Trophoblast cell (in vitro differentiated cells and primary cell): Measurements from ENCODE around the gene METRNL.
"Not testable (repeated sequence)": the region's sequence is repeated elsewhere in the genome, so short reads cannot be mapped to it uniquely, and the experiment has no call there.

Experiments
- DNase-seq, 2 donors: peaks; one replicate each; pipeline ENCODE4 v3.0.0-alpha.2; 2016
- H2AFZ ChIP-seq: 2 replicates; pipeline ENCODE4 v1.6.1; 2013; ENCODE audit warnings: low read length, moderate library complexity, mild to moderate bottlenecking; ENCODE audit not compliant: insufficient read depth, poor library complexity
- H2AK5ac ChIP-seq: 2 replicates; pipeline ENCODE4 v1.6.1; 2013; ENCODE audit warnings: mild to moderate bottlenecking, low read length
- H2BK120ac ChIP-seq: 2 replicates; pipeline ENCODE4 v1.6.1; 2013; ENCODE audit warnings: low read length, mild to moderate bottlenecking, moderate library complexity; ENCODE audit not compliant: insufficient read depth, poor library complexity
- H2BK12ac ChIP-seq: 2 replicates; pipeline ENCODE4 v1.6.1; 2013; ENCODE audit warnings: mild to moderate bottlenecking, low read length, moderate library complexity
- H2BK5ac ChIP-seq: 2 replicates; pipeline ENCODE4 v1.6.1; 2013; ENCODE audit warnings: low read length, low read depth, moderate library complexity, mild to moderate bottlenecking; ENCODE audit not compliant: poor library complexity
- H3K14ac ChIP-seq: 2 replicates; pipeline ENCODE4 v1.6.1; 2013; ENCODE audit warnings: mild to moderate bottlenecking, low read length
- H3K18ac ChIP-seq: 2 replicates; pipeline ENCODE4 v1.6.1; 2013; ENCODE audit warnings: mild to moderate bottlenecking, low read length
- H3K23ac ChIP-seq: 2 replicates; pipeline ENCODE4 v1.6.1; 2013; ENCODE audit warnings: low read length
- H3K27ac ChIP-seq: 2 replicates; pipeline ENCODE4 v1.5.1; 2013; ENCODE audit warnings: low read depth, mild to moderate bottlenecking, inconsistent platforms, low read length, moderate library complexity
- H3K27me3 ChIP-seq: 2 replicates; pipeline ENCODE4 v1.6.1; 2013; ENCODE audit warnings: inconsistent platforms, mild to moderate bottlenecking, low read length, moderate library complexity; ENCODE audit not compliant: insufficient read depth
- H3K36me3 ChIP-seq, 2 experiments: 1 replicate in 1 of 2; 2 replicates in 1 of 2; pipeline ENCODE4 v1.6.1; 2013; ENCODE audit warnings: low read length in 2 of 2, mild to moderate bottlenecking in 2 of 2, moderate library complexity in 1 of 2; ENCODE audit not compliant: insufficient read depth in 2 of 2, control insufficient read depth in 1 of 2
- H3K4ac ChIP-seq: 2 replicates; pipeline ENCODE4 v1.6.1; 2013; ENCODE audit warnings: low read depth, mild to moderate bottlenecking, low read length, moderate library complexity
- H3K4me1 ChIP-seq, 2 experiments: 1 replicate in 1 of 2; 2 replicates in 1 of 2; pipeline ENCODE4 v1.6.1; 2013; ENCODE audit warnings: low read length in 2 of 2, mild to moderate bottlenecking in 2 of 2, moderate library complexity in 1 of 2; ENCODE audit not compliant: insufficient read depth in 2 of 2, control insufficient read depth in 1 of 2
- H3K4me2 ChIP-seq: 2 replicates; pipeline ENCODE4 v1.6.1; 2013; ENCODE audit warnings: inconsistent platforms, mild to moderate bottlenecking, low read length, moderate library complexity
- H3K4me3 ChIP-seq: 2 replicates; pipeline ENCODE4 v1.5.1; 2013; ENCODE audit warnings: mild to moderate bottlenecking, low read depth, low read length, inconsistent platforms
- H3K79me1 ChIP-seq: one replicate; pipeline ENCODE4 v1.6.1; 2013; ENCODE audit warnings: low read length
- H3K79me2 ChIP-seq: 2 replicates; pipeline ENCODE4 v1.6.1; 2013; ENCODE audit warnings: low read length, mild to moderate bottlenecking; ENCODE audit not compliant: control insufficient read depth, insufficient read depth, poor library complexity
- H3K9ac ChIP-seq: 2 replicates; pipeline ENCODE4 v1.6.1; 2013; ENCODE audit warnings: mild to moderate bottlenecking, low read length
- H3K9me3 ChIP-seq: 2 replicates; pipeline ENCODE4 v1.6.1; 2013; ENCODE audit warnings: low read depth, mild to moderate bottlenecking, control low read depth, inconsistent platforms, low read length; ENCODE audit not compliant: insufficient read depth
- H4K12ac ChIP-seq: 2 replicates; pipeline ENCODE4 v1.6.1; 2013; ENCODE audit warnings: low read depth, mild to moderate bottlenecking, low read length, moderate library complexity
- H4K8ac ChIP-seq: 2 replicates; pipeline ENCODE4 v1.6.1; 2013; ENCODE audit warnings: low read depth, mild to moderate bottlenecking, low read length, moderate library complexity
- H4K91ac ChIP-seq: one replicate; pipeline ENCODE4 v1.6.1; 2013; ENCODE audit warnings: low read depth, mild to moderate bottlenecking, low read length, moderate library complexity
- WGBS: extraction: QIAGEN DNeasy Blood & Tissue Kit; methylation state at CpG from one replicate; pipeline ENCODE4 v1.1.7; 2013; ENCODE audit warnings: missing lambda C conversion rate; ENCODE audit not compliant: insufficient read length, insufficient coverage; ENCODE audit errors: extremely low coverage; 5-methylcytosine and 5-hydroxymethylcytosine counted together

Gene METRNL

GRCh38 chr17:83065660-83066542 is 13.5 kb upstream of the METRNL start:
- no peak overlapping the region for H3K18ac ChIP-seq
- no CpG with 5 or more reads among the region's 39 CpGs for WGBS

DNA sequence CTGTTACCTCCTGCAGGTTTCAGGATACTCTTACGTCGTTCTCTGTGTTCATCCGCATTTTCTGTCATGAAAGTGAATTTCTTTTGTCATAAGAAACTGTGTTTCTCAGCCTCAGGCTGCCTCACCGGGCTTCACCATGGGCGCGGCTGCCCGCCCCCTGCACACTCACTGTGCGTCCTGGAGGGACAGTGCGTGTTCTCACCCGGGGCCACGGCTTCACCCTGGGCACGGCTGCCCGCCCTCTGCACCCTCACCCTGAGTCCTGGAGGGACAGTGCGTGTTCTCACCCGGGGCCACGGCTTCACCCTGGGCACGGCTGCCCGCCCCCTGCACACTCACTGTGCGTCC is 12.9 kb upstream of the METRNL start:
- H3K18ac ChIP-seq, H3K79me1 ChIP-seq, H3K4ac ChIP-seq, H2BK5ac ChIP-seq, H3K27me3 ChIP-seq, H2AFZ ChIP-seq, H3K9ac ChIP-seq, DNase-seq, H2BK120ac ChIP-seq, H3K14ac ChIP-seq, H4K12ac ChIP-seq, H3K36me3 ChIP-seq, H3K4me2 ChIP-seq, H3K79me2 ChIP-seq, H2BK12ac ChIP-seq, H4K8ac ChIP-seq, H3K27ac ChIP-seq, H4K91ac ChIP-seq, H3K4me1 ChIP-seq, H3K9me3 ChIP-seq, H3K4me3 ChIP-seq, H3K23ac ChIP-seq, H2AK5ac ChIP-seq: not testable (repeated sequence)
- WGBS: no CpG with 5 or more reads among the region's 19 CpGs

More at GRCh38 chr17:83065660-83066542, 13.5 kb upstream of the METRNL start:
- no peak overlapping the region for H4K91ac ChIP-seq
- no peak overlapping the region for H3K4ac ChIP-seq
- no peak overlapping the region for H4K12ac ChIP-seq
- H2BK12ac ChIP-seq: no peak overlapping the region
- no peak overlapping the region for H3K27ac ChIP-seq
- H3K36me3 ChIP-seq: no peaks in the 10 kb centered on the region
- no peaks in the 10 kb centered on the region for H3K79me2 ChIP-seq
- H2BK5ac ChIP-seq: no peak overlapping the region
- H2AFZ ChIP-seq: no peak overlapping the region
- no peak overlapping the region for H4K8ac ChIP-seq
- DNase-seq: no peak
- H3K79me1 ChIP-seq: no peaks in the 10 kb centered on the region
- peaks cover 2 to 7% of the 10 kb centered on the region in 2 experiments for H3K4me1 ChIP-seq
- H2AK5ac ChIP-seq: no peak overlapping the region
- no peak overlapping the region for H2BK120ac ChIP-seq
- H3K9ac ChIP-seq: no peak overlapping the region
- H3K9me3 ChIP-seq: peaks cover 2% of the 10 kb centered on the region
- H3K4me2 ChIP-seq: no peak overlapping the region
- no peak overlapping the region for H3K14ac ChIP-seq
- no peak overlapping the region for H3K23ac ChIP-seq
- no peak overlapping the region for H3K4me3 ChIP-seq
- no peaks in the 10 kb centered on the region for H3K27me3 ChIP-seq

- H2BK5ac ChIP-seq: no peak overlapping the region
- H3K18ac ChIP-seq: no peak overlapping the region
- no CpG with 5 or more reads among the region's 29 CpGs for WGBS
- H2BK120ac ChIP-seq: no peak overlapping the region
- no peaks in the 10 kb centered on the region for H3K27me3 ChIP-seq
- peaks cover 2 to 7% of the 10 kb centered on the region in 2 experiments for H3K4me1 ChIP-seq
- no peaks in the 10 kb centered on the region for H3K36me3 ChIP-seq
- H3K9ac ChIP-seq: no peak overlapping the region
- H2BK12ac ChIP-seq: no peak overlapping the region
- no peak overlapping the region for H3K4ac ChIP-seq
- H3K79me1 ChIP-seq: no peaks in the 10 kb centered on the region
- no peak overlapping the region for H2AFZ ChIP-seq
- no peak overlapping the region for H4K91ac ChIP-seq
- H4K8ac ChIP-seq: no peak overlapping the region
- no peak overlapping the region for H3K4me2 ChIP-seq
- no peak overlapping the region for H3K4me3 ChIP-seq
- no peaks in the 10 kb centered on the region for H3K79me2 ChIP-seq
- no peak overlapping the region for H3K14ac ChIP-seq
- no peak overlapping the region for H3K23ac ChIP-seq
- no peak overlapping the region for H3K27ac ChIP-seq
- H3K9me3 ChIP-seq: peaks cover 2% of the 10 kb centered on the region
- no peak overlapping the region for H4K12ac ChIP-seq
- no peak for DNase-seq
- no peak overlapping the region for H2AK5ac ChIP-seq
These were observed 12.2 kb upstream of the METRNL start for GRCh38 chr17:83067071-83067717.

DNA sequence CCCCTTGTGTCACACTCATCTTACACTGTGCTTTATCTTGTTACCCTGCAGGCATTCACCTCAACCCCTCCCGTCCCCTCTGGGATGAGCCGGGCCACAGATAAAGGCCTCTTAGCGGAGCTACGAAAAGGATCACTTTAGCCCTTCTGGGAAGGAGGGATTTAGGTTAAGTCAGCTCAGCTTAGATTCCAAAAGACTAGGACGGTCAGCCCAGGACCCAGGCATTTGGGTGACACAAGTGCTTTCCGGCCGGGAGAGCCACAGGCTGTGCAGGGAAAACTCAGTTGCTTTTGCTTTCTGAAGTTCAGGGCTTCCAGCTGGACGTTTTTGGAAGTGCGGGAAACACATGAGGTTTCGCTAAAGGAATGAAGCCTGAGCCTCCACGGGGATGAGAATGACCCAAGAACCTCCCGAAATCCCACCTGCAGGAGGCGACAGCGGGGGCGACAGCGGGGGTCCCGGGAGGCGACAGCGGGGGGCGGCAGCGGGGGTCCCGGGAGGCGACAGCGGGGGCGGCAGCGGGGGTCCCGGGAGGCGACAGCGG is 11.6 kb upstream of the METRNL start:
- no CpG with 5 or more reads among the region's 29 CpGs for WGBS
- H2AFZ ChIP-seq: no peak overlapping the region
- peaks cover 2 to 7% of the 10 kb centered on the region in 2 experiments for H3K4me1 ChIP-seq
- no peak overlapping the region for H3K27ac ChIP-seq
- H3K14ac ChIP-seq: no peak overlapping the region
- H2AK5ac ChIP-seq: no peak overlapping the region
- no peak overlapping the region for H4K12ac ChIP-seq
- H3K4me2 ChIP-seq: no peak overlapping the region
- H3K18ac ChIP-seq: no peak overlapping the region
- no peak overlapping the region for H3K4me3 ChIP-seq
- H4K91ac ChIP-seq: no peak overlapping the region
- no peak overlapping the region for H2BK120ac ChIP-seq
- H3K27me3 ChIP-seq: no peaks in the 10 kb centered on the region
- H3K23ac ChIP-seq: no peak overlapping the region
- H3K9me3 ChIP-seq: peaks cover 2% of the 10 kb centered on the region
- H4K8ac ChIP-seq: no peak overlapping the region
- H3K9ac ChIP-seq: no peak overlapping the region
- no peaks in the 10 kb centered on the region for H3K79me2 ChIP-seq
- H3K36me3 ChIP-seq: no peaks in the 10 kb centered on the region
- no peaks in the 10 kb centered on the region for H3K79me1 ChIP-seq
- H2BK5ac ChIP-seq: no peak overlapping the region
- no peak overlapping the region for H2BK12ac ChIP-seq
- peak in 1 of 2 donors; percentile 53 for DNase-seq
- H3K4ac ChIP-seq: no peak overlapping the region
